Endothelial cell of umbilical vein (primary cell): ENCODE measurements around the gene DSCAML1. TPM values are rescaled to one million over a fixed set of nuclear protein-coding genes. Genes with fewer than 3 reads are reported as not detected.

Experiments
- BruUV-seq: library from RNA; stranded (reverse); fragments of 400-500 nt; replicated peaks from 2 replicates; lab custom pipeline; 2021; lab: Mats Ljungman, UMichigan
- CTCF ChIA-PET: fragments of 300-600, 350-600 bp; sonication (Branson Sonifier 250); formaldehyde crosslinking; loops from one replicate; lab custom pipeline; 2021; ENCODE audit warnings: antibody characterized with exemption, inconsistent platforms; lab: Charles Lee
- POLR2A ChIA-PET: fragments of 300-600, 350-600 bp; sonication (Branson Sonifier 250); formaldehyde crosslinking; loops from one replicate; lab custom pipeline; 2021; ENCODE audit warnings: antibody characterized with exemption, inconsistent platforms; lab: Charles Lee
- DNase-seq: peaks from one replicate; pipeline ENCODE4 v3.0.0-alpha.2; 2011; ENCODE audit warnings: low read depth, low spot score
- FAIRE-seq: peaks from 2 replicates; lab custom pipeline; 2011; peaks lifted over from hg19 to GRCh38; lab: Jason Lieb, UNC
- H2AFZ ChIP-seq: 2 replicates; pipeline ENCODE4 v1.6.0; 2012; ENCODE audit warnings: low read depth, low read length, control low read depth, inconsistent platforms
- H3K27ac ChIP-seq: 2 replicates; pipeline ENCODE4 v1.5.1; 2011; ENCODE audit warnings: low read depth, mild to moderate bottlenecking, control low read depth, low read length, moderate library complexity; ENCODE audit not compliant: insufficient read depth
- H3K27me3 ChIP-seq, 2 experiments: 2 replicates each; pipeline versions ENCODE4 v1.6.0 to v1.6.1; 2011; ENCODE audit warnings: low read length in 2 of 2, mixed read lengths in 1 of 2; ENCODE audit not compliant: control insufficient read depth in 2 of 2, insufficient read depth in 2 of 2
- H3K36me3 ChIP-seq, 2 experiments: 2 replicates in 1 of 2; 3 replicates in 1 of 2; pipeline ENCODE4 v1.5.1; 2011; ENCODE audit warnings: low read length in 2 of 2, mild to moderate bottlenecking in 1 of 2, moderate library complexity in 1 of 2; ENCODE audit not compliant: control insufficient read depth in 2 of 2, insufficient read depth in 2 of 2; ENCODE audit errors: extremely low read depth in 1 of 2
- H3K4me1 ChIP-seq: 3 replicates; pipeline ENCODE4 v1.5.1; 2011; ENCODE audit warnings: mild to moderate bottlenecking, low read length; ENCODE audit not compliant: control insufficient read depth, insufficient read depth; ENCODE audit errors: extremely low read depth
- H3K4me2 ChIP-seq: 2 replicates; pipeline ENCODE4 v1.6.1; 2011; ENCODE audit warnings: low read length, control low read depth, mixed read lengths; ENCODE audit not compliant: insufficient read depth
- H3K4me3 ChIP-seq, 3 experiments: fragments of 200-600 bp in 1 of 3; sonication (generic), shearing (Covaris generic) in 1 of 3; replicated peaks in 1 of 3; 2 replicates each; pipeline ENCODE4 v1.5.1; 2011 to 2016; ENCODE audit warnings: control low read depth in 3 of 3, low read length in 3 of 3, mild to moderate bottlenecking in 2 of 3, inconsistent platforms in 1 of 3, low read depth in 1 of 3, moderate library complexity in 1 of 3; ENCODE audit not compliant: insufficient read depth in 1 of 3
- H3K79me2 ChIP-seq: 2 replicates; pipeline ENCODE4 v1.6.0; 2012; ENCODE audit warnings: low read length, inconsistent platforms; ENCODE audit not compliant: control insufficient read depth, insufficient read depth
- H3K9ac ChIP-seq: replicated peaks from 2 replicates; pipeline ENCODE3; 2011; ENCODE audit warnings: low read length, control low read depth; ENCODE audit not compliant: insufficient read depth; ENCODE audit errors: extremely low read depth
- H3K9me1 ChIP-seq: replicated peaks from 3 replicates; pipeline ENCODE4 v1.6.0; 2011; ENCODE audit warnings: mild to moderate bottlenecking, low read length; ENCODE audit not compliant: control insufficient read depth, insufficient read depth; ENCODE audit errors: extremely low read depth
- H3K9me3 ChIP-seq: replicated peaks from 2 replicates; pipeline ENCODE4 v1.5.1; 2012; ENCODE audit warnings: low read length, inconsistent platforms; ENCODE audit not compliant: control insufficient read depth, insufficient read depth
- H4K20me1 ChIP-seq: replicated peaks from 2 replicates; pipeline ENCODE3; 2011; ENCODE audit warnings: mild to moderate bottlenecking, low read length; ENCODE audit not compliant: control insufficient read depth, insufficient read depth; ENCODE audit errors: extremely low read depth
- CTCF ChIP-seq, 2 donors: IDR thresholded peaks; 1 replicate in 1 of 2; 2 replicates in 1 of 2; pipeline ENCODE4 v1.5.1; 2011; ENCODE audit warnings: low read length in 2 of 2, mild to moderate bottlenecking in 2 of 2, moderate library complexity in 2 of 2, control low read depth in 1 of 2, inconsistent platforms in 1 of 2, low read depth in 1 of 2; ENCODE audit not compliant: insufficient read depth in 1 of 2; ENCODE audit errors: extremely low read depth in 1 of 2
- EZH2 ChIP-seq: IDR thresholded peaks from 2 replicates; pipeline ENCODE4 v1.6.1; 2012; ENCODE audit warnings: borderline replicate concordance, low read depth, mild to moderate bottlenecking, moderate library complexity, low read length, inconsistent platforms; ENCODE audit not compliant: severe bottlenecking
- FOS ChIP-seq: IDR thresholded peaks from 2 replicates; pipeline ENCODE4 v1.6.1; 2011; ENCODE audit warnings: mild to moderate bottlenecking, low read length, moderate library complexity, borderline replicate concordance; ENCODE audit not compliant: insufficient read depth
- GATA2 ChIP-seq: IDR thresholded peaks from 2 replicates; pipeline ENCODE4 v1.7.0; 2011; ENCODE audit warnings: low read depth, mild to moderate bottlenecking, moderate library complexity, mixed read lengths, low read length; ENCODE audit not compliant: insufficient read length, insufficient read depth
- JUN ChIP-seq: IDR thresholded peaks from 2 replicates; pipeline ENCODE4 v1.6.1; 2011; ENCODE audit warnings: borderline replicate concordance, low read depth; ENCODE audit not compliant: insufficient read length, insufficient read depth
- MAX ChIP-seq: IDR thresholded peaks from 2 replicates; pipeline ENCODE4 v1.6.1; 2011; ENCODE audit not compliant: insufficient read depth, insufficient read length
- MYC ChIP-seq: IDR thresholded peaks from one replicate; pipeline ENCODE4 v1.6.1; 2011; ENCODE audit warnings: mild to moderate bottlenecking, low read depth, low read length
- POLR2A ChIP-seq: IDR thresholded peaks from 2 replicates; pipeline ENCODE4 v1.6.1; 2012; ENCODE audit warnings: low read depth, mild to moderate bottlenecking, control low read depth, low read length
- POLR2AphosphoS5 ChIP-seq: IDR thresholded peaks from 2 replicates; pipeline ENCODE4 v1.6.1; 2012; ENCODE audit warnings: low read depth, mild to moderate bottlenecking, control low read depth, low read length, moderate library complexity; ENCODE audit not compliant: insufficient read depth
- dilution Hi-C: fragments of 300-500 bp; cut with MboI; formaldehyde crosslinking; loops from one replicate; pipeline ENCODE4 v1.15.0; 2019; ENCODE audit warnings: low sequenced_read_pairs; ENCODE audit not compliant: extremely low pct_ligation_motif_present
- intact Hi-C: fragments of 100-400 bp; cut with micrococcal nuclease; formaldehyde crosslinking; loops from one replicate; pipeline ENCODE4 v1.10.0; 2022
- polyA plus RNA-seq, 4 experiments: library from polyadenylated mRNA; depleted of rRNA in 3 of 4; stranded (reverse) in 3 of 4; unstranded in 1 of 4; fragments of >200 nt; gene quantifications; 2 replicates each; pipeline versions ENCODE4 v1.2.1 to v1.2.3, GENCODE V29; 2011 to 2012; ENCODE audit warnings: missing spikeins in 1 of 4
- total RNA-seq: library from RNA; stranded (reverse); gene quantifications from 2 replicates; pipeline ENCODE4 v1.2.3, GENCODE V29; 2021

Gene DSCAML1
- total and polyA plus RNA-seq, 2 donors (not counting 3 experiments of a cell fraction or from before 2014, with no cell fraction given), result not detected

GRCh38 chr11:117806846-117807245, 9.8 kb upstream of the DSCAML1 start:
- no peaks in the 10 kb centered on the region for H3K9me3 ChIP-seq
- no peaks in the 10 kb centered on the region for H3K79me2 ChIP-seq
- no peak overlapping the region for H3K4me2 ChIP-seq
- FAIRE-seq, result no peak
- no peak overlapping the region for H3K9ac ChIP-seq
- TF ChIP-seq GATA2 (no peak), POLR2AphosphoS5 (no peak), JUN (no peak), MAX (no peak), CTCF (IDR thresholded peaks at IDR 0.05; ENCODE audit: extremely low read depth in 1 of 2, insufficient read depth in 1 of 2, low read depth in 1 of 2, low read length in 2 of 2) (no peak), FOS (no peak), EZH2 (no peak), POLR2A (no peak), MYC (no peak)
- intact Hi-C loops (loop anchor here (1.0 kb wide), 3 partner anchors 10 to 246 kb away; no protein-coding TSS in a partner anchor), dilution Hi-C loops (no loop called here)
- H3K27me3 ChIP-seq, result peaks cover 5% of the 10 kb centered on the region in 2 experiments
- no peaks in the 10 kb centered on the region for H4K20me1 ChIP-seq
- H2AFZ ChIP-seq, result no peak overlapping the region
- POLR2A ChIA-PET, result no interaction called here
- no peak overlapping the region for H3K27ac ChIP-seq
- no peak overlapping the region for H3K4me3 ChIP-seq
- H3K36me3 ChIP-seq, result no peaks in the 10 kb centered on the region
- no peak for DNase-seq
- H3K4me1 ChIP-seq, result no peaks in the 10 kb centered on the region
- no peaks in the 10 kb centered on the region for H3K9me1 ChIP-seq
- CTCF ChIA-PET, result interaction anchor here (0.6 to 5.1 kb wide), 37 partner anchors 8 to 883 kb away, joined by 3 to 213 read pairs (median 4); partner anchors contain the start of gene DSCAML1
- no TSS peak for BruUV-seq
